WTC11 (cell line): ENCODE data around the gene THSD7B.

Experiments used
- CBFB ChIP-seq: sonication (generic); formaldehyde crosslinking; IDR thresholded peaks from 2 replicates; pipeline ENCODE4 v1.8.1; 2022; ENCODE audit warnings: mild to moderate bottlenecking, low read depth, missing genetic modification reagents
- CREM ChIP-seq: sonication (generic); formaldehyde crosslinking; IDR thresholded peaks from 2 replicates; pipeline ENCODE4 v1.8.1; 2022; ENCODE audit warnings: mild to moderate bottlenecking, missing genetic modification reagents, moderate library complexity
- CTCF ChIP-seq: fragments of 200-600 bp; IDR thresholded peaks from 2 replicates; pipeline ENCODE4 v1.8.0; 2022; ENCODE audit warnings: antibody characterized with exemption
- FOXP1 ChIP-seq: sonication (generic); formaldehyde crosslinking; IDR thresholded peaks from 2 replicates; pipeline ENCODE4 v1.8.0; 2022; ENCODE audit warnings: missing genetic modification reagents, mild to moderate bottlenecking, moderate library complexity, borderline replicate concordance
- KAT7 ChIP-seq: sonication (generic); formaldehyde crosslinking; IDR thresholded peaks from 2 replicates; pipeline ENCODE4 v1.8.1; 2023; ENCODE audit warnings: missing genetic modification reagents, mild to moderate bottlenecking, borderline replicate concordance
- TP53 ChIP-seq: sonication (generic); formaldehyde crosslinking; IDR thresholded peaks from 2 replicates; pipeline ENCODE4 v1.8.1; 2023; ENCODE audit warnings: mild to moderate bottlenecking, missing genetic modification reagents
- TF ChIP-seq, protein P1 (sequence below): sonication (generic); formaldehyde crosslinking; IDR thresholded peaks from 2 replicates; pipeline ENCODE4 v1.8.0; 2022; ENCODE audit warnings: mild to moderate bottlenecking, missing genetic modification reagents

DNA sequence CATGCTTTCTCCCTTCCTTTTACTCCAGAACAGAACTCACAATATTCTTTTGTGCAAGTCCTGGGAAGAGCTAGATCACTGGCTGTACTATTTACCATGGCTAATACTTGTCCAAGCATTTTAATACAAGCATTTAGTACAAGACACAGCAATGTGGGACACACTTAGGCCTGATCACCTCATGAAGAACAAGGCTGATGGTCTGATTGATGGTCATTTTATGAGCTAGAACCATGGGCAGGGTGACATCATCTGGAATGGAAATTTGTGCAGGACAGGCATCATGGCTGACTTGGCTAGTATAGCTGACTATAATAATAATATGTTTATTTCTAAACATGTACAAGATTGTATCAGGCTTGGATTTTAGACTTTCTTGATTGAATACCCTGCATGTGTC, 824.8 kb downstream of the THSD7B start:
- TF ChIP-seq KAT7 (CRISPR knock-in tag) (no peak), CTCF (no peak), CBFB (no peak), FOXP1 (CRISPR knock-in tag) (no peak), CREM (no peak), TP53 (CRISPR knock-in tag) (no peak)
- TF ChIP-seq, protein P1, sequence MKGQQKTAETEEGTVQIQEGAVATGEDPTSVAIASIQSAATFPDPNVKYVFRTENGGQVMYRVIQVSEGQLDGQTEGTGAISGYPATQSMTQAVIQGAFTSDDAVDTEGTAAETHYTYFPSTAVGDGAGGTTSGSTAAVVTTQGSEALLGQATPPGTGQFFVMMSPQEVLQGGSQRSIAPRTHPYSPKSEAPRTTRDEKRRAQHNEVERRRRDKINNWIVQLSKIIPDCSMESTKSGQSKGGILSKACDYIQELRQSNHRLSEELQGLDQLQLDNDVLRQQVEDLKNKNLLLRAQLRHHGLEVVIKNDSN (CRISPR knock-in tag), result no peak
